ENCODE results near the gene WDR53. TPM values are rescaled to one million over a fixed set of nuclear protein-coding genes. Genes with fewer than 3 reads are reported as not detected.

Gene WDR53
- total and polyA plus RNA-seq, 4 donors: 2.7 to 4.5 (median 3.5) TPM

DNA sequence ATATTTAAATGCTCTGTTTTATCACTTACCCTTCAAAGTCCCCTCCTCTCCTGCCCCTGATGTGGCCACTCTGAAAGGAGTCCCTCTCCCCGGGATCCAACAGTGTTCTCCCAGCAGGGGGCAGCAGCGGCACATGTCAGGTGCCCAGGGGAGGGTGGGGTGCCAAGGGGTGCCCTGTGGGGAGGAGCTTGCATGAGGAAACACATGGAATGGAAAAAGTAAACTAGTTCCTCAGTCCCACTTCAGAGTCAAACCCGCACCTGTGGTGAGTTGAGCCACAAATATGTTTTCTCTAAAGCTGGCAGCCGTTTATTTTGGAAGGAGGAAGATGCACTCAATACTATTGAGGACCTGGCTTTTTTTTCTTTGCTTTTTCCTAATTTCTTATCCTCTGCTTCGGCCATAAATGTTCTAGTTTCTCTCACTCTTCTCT is 41.0 kb upstream of the WDR53 start:
- 22% methylated on average over 5 of the region's 5 CpGs for WGBS
- H3K27me3 ChIP-seq (ENCODE audit: control insufficient read depth in 4 of 4, insufficient read depth in 4 of 4, low read length in 3 of 4): peaks cover 0 to 3% (median 0%) of the 10 kb centered on the region in 4 donors
- no peaks in the 10 kb centered on the region for H3K9me3 ChIP-seq (ENCODE audit: control insufficient read depth in 4 of 4, low read length in 3 of 4)
- no peak overlapping the region for H3K9ac ChIP-seq (ENCODE audit: low read depth in 1 of 2, low read length in 2 of 2)
- H3K36me3 ChIP-seq (ENCODE audit: control insufficient read depth in 4 of 4, insufficient read depth in 3 of 4, low read depth in 1 of 4, low read length in 3 of 4): no peaks in the 10 kb centered on the region
- DNase-seq (ENCODE audit: low spot score): peak; percentile 95
- H3K4me1 ChIP-seq (ENCODE audit: control insufficient read depth in 4 of 4, insufficient read depth in 4 of 4, low read length in 3 of 4): peaks cover 0 to 5% (median 0%) of the 10 kb centered on the region in 4 donors
- H3K4me3 ChIP-seq (ENCODE audit: low read depth in 1 of 3, low read length in 3 of 3): no peak overlapping the region
- TF ChIP-seq, protein P1, sequence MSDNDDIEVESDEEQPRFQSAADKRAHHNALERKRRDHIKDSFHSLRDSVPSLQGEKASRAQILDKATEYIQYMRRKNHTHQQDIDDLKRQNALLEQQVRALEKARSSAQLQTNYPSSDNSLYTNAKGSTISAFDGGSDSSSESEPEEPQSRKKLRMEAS (IDR thresholded peaks at IDR 0.05): peak; percentile 47
- TF ChIP-seq RXRA (IDR thresholded peaks at IDR 0.05) (no peak), REST (IDR thresholded peaks at IDR 0.05) (no peak), TAF1 (conservative IDR thresholded peaks at IDR 0.05) (no peak), CTCF (IDR thresholded peaks at IDR 0.05; ENCODE audit: low read depth, low read length, missing input control) (peak; percentile 74), FOXA2 (IDR thresholded peaks at IDR 0.05) (no peak), EGR1 (IDR thresholded peaks at IDR 0.05; ENCODE audit: low read depth in 2 of 2) (no peak), HNF4G (IDR thresholded peaks at IDR 0.05) (no peak), NR2F2 (IDR thresholded peaks at IDR 0.05) (no peak), HNF4A (conservative IDR thresholded peaks at IDR 0.05) (no peak), RAD21 (IDR thresholded peaks at IDR 0.05) (peak; percentile 92 to 96), JUND (IDR thresholded peaks at IDR 0.05) (no peak)
- TF ChIP-seq, protein P2, sequence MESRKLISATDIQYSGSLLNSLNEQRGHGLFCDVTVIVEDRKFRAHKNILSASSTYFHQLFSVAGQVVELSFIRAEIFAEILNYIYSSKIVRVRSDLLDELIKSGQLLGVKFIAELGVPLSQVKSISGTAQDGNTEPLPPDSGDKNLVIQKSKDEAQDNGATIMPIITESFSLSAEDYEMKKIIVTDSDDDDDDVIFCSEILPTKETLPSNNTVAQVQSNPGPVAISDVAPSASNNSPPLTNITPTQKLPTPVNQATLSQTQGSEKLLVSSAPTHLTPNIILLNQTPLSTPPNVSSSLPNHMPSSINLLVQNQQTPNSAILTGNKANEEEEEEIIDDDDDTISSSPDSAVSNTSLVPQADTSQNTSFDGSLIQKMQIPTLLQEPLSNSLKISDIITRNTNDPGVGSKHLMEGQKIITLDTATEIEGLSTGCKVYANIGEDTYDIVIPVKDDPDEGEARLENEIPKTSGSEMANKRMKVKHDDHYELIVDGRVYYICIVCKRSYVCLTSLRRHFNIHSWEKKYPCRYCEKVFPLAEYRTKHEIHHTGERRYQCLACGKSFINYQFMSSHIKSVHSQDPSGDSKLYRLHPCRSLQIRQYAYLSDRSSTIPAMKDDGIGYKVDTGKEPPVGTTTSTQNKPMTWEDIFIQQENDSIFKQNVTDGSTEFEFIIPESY (IDR thresholded peaks at IDR 0.05): no peak
- no peak overlapping the region for H3K27ac ChIP-seq (ENCODE audit: low read depth in 1 of 2, low read length in 2 of 2)

DNA sequence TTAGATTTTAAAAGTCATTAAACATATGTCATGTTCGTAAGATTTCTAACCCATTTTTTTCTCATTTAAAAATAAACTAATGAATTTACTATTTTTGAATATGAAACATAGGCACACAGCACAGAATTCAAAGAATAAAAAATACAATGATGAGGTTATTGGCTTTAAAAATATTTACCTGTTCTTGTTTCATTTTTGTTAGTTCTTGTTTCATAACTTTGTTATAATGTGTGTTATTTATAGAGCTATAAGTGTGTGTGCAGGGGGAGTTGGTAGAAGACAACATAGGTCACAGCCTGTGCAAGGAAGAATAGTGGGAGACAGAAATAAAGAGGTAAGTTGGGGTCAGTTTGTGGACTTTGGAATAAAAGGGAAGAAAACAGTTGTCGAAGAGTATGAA is 40.3 kb upstream of the WDR53 start:
- Histone ChIP-seq H3K9ac (ENCODE audit: low read depth in 1 of 2, low read length in 2 of 2) (no peak overlapping the region), H3K27ac (ENCODE audit: low read depth in 1 of 2, low read length in 2 of 2) (no peak overlapping the region), H3K9me3 (ENCODE audit: control insufficient read depth in 4 of 4, low read length in 3 of 4) (no peaks in the 10 kb centered on the region), H3K27me3 (ENCODE audit: control insufficient read depth in 4 of 4, insufficient read depth in 4 of 4, low read length in 3 of 4) (peaks cover 0 to 3% (median 0%) of the 10 kb centered on the region in 4 donors), H3K36me3 (ENCODE audit: control insufficient read depth in 4 of 4, insufficient read depth in 3 of 4, low read depth in 1 of 4, low read length in 3 of 4) (no peaks in the 10 kb centered on the region), H3K4me1 (ENCODE audit: control insufficient read depth in 4 of 4, insufficient read depth in 4 of 4, low read length in 3 of 4) (peaks cover 0 to 5% (median 0%) of the 10 kb centered on the region in 4 donors), H3K4me3 (ENCODE audit: low read depth in 1 of 3, low read length in 3 of 3) (no peak overlapping the region)
- 96% methylated on average over 2 of the region's 2 CpGs for WGBS
- TF ChIP-seq SP1 (IDR thresholded peaks at IDR 0.05) (no peak), HNF4A (conservative IDR thresholded peaks at IDR 0.05) (no peak), FOXA1 (IDR thresholded peaks at IDR 0.05) (no peak), RXRA (IDR thresholded peaks at IDR 0.05) (no peak), HNF4G (IDR thresholded peaks at IDR 0.05) (no peak)
- no peak for DNase-seq (ENCODE audit: low spot score)

Data from liver (tissue), 9 donors.